Activated naive CD8-positive, alpha-beta T cell treated with anti-CD3 and anti-CD28 coated beads, Interleukin-2, amount 50 U/mL, for 16 hours (primary cell): ENCODE measurements around the gene EFNB2.

ENCODE experiments used
- DNase-seq: peaks from one replicate; pipeline ENCODE4 v3.0.0-alpha.2; 2020; ENCODE audit warnings: low read depth, low spot score

EFNB2 gene

DNA sequence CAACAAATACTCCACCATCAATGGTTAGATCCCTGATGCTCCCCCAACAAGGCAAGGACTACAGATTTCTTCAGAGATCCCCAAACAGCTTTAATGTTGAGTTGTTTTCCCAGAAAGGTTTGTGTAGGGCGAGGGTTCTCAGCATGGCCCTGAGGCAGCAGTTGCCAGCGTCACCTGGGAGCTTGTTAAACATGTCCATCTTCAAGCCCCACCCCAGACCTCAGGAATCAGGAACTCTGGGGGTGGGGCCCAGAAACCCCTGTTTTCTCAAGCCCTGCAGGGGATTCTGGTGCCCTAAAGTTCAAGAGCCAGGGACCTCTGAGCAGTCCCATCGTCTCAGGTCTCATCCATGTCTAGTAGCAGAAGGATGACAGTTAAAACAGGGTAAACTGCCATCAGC is 9.6 kb downstream of the EFNB2 start:
- DNase-seq = no peak

DNA sequence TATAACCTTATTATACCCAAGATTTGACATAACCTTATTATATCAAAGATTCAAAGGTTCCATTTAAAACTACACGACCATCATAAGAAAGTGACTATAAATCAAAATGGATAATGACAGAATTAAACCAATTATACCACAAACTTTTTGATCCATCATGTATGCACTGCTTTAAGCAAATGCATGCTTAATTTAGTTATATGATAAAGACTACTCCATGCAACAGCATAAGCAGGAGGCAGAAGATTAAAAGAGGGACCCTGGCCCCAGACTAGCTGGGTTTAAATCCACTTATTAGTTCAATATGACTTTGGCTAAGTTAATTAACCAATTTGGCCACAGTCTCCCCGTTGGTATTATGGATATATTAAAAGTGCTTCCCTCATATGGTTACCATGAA is 11.4 kb downstream of the EFNB2 start:
- DNase-seq = no peak

DNA sequence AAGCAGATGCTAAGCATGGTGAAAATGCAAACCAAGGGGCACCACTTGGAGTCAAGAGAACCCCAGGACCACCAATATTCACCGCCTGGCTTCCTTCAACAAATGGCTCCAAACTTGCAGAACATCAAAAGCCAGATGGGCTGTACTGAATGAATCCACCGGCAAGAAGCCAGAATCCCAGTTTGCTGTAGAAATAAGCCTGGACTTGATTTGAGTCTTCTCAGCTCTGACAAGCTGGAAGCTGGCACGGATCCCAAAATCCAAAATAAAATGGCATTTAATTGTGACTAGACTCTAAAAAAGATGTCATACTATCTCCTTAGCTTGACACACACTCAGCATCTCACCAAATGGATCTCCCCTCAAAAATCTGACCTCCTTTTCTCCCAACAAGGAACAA is 11.9 kb downstream of the EFNB2 start:
- DNase-seq = no peak

DNA sequence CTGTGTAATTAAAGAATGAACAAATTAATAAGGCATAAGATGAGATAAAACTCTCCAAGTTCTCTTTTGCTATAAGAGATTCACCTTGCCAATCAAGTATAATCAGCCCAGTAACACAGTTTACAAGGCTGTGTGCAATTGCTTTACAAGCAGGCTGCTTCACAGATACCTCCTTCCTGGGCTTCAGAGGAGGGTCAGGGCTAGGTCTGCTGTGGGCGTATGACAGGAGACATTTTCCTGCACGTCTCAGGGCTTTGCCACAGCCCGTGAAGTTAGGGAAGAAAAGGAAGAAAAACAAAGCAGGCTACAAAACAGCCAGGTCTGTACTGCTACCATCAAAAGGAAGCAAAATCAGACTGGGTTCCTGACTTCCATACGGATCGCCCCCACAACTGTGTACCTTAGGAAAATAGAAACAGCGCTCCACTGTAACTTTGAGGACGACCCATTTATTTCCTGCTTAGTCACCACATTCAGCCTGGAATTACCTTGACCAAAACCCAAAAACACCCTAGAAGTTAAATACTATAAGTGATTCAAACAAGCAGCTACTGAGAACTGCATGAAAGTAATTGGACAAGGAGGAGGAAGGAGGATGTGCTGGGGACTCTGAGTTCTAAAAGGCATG is 12.4 kb downstream of the EFNB2 start:
- DNase-seq = no peak

DNA sequence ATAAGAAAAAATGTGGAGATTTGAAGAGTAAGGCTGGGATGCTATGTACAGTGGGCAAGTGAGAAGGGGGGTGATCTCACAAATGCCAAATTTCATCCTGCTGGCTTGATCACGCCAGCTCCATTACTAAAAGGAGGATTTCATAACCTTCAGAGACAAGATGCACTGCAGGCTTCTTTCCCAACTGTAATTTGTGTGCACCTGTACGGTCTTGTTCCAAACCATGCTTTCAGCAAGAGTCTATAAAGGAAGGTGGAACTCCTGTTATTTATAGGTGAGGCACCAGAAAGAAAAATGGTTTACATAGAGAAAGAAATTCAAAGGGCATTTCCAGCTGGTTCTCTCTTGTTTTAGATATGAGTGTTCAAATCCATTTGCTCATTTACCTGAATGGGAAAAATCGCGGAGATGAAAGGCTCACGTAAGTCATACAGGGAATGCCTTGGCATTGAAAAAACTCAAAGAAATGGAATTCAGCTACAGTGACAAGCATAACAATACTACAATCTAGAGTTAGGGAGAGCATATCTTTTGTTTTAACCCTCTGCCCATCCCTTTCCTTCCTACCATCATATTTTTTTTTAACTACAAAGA is 13.3 kb downstream of the EFNB2 start:
- DNase-seq = no peak

DNA sequence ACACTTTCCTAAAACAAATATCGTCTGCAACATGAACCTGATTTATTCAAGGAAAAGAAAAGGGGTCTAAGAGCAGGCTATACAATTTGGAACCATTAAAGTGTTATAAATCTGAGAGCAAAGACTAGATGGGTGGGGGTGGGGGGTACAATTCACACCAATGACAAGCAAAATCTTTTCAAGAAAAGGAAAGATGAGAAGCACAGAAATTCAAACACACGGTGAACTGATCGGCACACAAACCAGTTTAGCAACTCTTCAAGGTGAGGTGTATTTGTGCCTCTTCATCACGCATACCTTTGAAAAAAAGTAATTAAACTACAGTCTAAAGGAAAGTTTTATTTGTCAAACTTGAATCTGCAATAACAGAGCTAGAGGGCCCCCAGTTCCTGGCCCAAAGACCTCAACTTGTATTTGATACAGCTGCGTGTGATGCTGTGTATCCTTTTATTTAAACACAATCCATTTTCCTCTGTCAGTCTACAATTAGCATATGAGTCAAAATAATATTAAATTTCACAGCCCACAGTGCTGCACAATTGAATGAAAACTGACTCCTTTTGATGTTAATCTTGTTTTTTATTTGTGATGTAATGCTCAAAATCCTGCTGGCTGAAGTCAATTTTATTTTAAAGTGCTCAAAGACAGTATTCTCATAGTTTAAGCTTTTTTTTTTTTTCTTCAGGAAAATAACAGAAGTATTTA is 14.2 kb downstream of the EFNB2 start:
- no peak for DNase-seq

DNA sequence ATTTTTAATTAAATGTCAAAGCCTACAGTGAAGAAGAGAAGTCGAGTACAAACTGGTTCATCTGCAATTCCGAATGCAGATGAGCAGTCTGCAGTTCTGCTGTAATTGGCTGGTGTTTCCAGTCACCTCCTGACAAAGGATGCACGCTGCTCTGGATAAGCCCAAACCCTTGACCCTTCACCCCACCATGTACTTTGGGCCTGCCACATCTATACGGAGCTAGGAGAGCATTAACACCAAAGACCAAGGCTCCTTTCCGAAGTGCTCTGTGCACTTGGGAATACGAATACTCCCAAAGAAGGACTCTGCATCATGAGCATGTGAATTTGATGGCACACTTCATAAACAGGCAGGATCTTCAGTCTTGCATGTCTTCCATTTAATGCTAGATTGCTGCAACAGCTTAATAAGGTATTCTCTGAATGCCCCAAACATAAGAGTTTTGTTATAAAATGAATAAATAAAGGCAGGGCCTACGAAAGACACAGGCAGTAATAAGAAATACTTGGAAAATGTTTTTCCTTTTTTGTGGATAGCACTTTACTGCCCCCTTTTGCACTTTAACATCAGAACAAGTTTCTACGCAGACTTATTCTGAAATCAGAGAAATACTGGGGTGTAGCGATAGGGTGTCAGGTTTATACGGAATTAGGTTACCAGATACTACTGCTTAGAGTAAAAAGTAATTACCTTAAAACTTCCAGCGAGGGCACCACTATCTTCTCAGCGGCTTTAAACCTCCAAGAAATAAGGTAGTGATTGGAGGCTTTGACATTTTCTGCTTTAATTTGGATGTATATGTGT is 15.0 kb downstream of the EFNB2 start:
- no peak for DNase-seq

DNA sequence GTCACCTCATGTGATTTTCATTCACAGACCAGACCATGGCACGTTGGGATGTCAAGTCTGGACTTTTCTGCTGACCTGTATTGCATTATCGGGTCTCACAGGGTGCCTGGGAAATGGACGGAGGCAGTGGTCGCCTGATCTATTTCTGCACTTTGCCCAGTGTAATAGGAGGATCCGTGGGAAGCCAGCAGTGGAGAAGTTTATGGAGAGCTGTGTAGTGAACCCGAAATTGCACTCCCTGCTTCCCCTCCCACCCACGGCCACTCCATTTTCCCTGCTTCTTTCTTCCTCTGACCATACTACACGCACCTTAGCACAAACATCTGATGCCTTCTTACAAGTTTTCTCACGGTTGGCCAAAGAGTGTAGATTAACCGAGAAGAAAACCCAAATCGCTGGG is 16.9 kb downstream of the EFNB2 start:
- DNase-seq = no peak

DNA sequence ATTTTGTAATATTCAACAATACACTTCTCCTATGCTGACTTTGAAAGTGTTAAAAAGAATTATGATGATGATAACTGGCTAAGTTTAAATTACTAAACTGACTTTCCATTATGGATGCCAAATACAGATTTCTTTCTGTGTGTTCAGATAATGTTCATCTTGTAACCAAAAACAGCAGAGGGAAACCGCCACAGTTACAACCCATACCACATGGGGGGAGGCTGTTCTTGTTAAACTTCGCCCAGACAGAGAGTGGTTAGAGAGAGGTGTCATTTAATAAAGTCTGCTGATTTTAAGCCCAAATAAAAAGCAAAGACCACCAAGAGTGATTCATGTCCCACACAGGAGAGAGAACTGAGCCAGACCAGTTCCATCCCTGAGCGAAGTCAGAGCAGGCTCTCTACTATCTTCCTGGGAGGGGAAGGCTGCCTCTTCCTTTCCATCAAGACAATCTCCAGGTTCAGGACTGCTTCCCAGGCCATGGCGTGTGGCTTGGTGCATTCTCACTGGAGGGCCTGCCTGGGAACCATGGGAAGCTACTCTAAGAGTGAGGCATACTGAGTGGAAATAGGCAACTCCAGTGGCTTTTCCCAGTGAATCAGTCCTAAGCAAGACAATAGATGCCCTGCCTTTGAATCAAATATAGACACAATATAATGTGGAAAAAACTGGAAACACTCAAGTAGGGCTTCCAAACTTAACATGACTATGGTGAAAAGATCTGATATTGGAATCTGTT is 18.2 kb downstream of the EFNB2 start:
- no peak for DNase-seq

DNA sequence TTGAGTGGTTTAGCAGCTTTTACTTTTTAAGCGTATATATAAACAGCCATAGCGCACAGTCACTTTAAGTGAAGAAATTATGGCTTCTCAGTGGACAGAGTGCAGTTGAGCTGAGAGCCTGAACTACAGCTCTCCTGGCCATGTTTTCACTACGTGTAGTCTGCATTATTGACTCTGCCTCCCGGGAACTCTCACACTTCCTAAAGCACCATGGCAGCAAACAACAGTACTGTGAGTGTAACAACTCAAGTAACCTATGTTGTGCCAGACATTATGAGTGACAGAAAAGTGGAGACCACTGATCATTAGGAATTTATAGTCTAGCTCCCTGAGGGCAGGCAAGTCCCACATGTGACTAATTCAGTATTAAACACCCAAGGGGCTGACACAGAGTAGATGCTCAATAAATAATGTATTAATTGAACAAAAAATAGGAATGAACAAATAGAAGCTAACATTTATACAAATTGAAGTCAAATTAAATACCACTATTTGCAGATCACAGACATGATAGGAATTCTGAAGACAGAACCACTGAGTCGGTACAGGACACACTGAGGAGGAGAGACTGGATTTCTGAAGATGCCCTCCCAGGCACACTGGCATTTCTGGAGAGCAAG is 19.7 kb downstream of the EFNB2 start:
- no peak for DNase-seq

DNA sequence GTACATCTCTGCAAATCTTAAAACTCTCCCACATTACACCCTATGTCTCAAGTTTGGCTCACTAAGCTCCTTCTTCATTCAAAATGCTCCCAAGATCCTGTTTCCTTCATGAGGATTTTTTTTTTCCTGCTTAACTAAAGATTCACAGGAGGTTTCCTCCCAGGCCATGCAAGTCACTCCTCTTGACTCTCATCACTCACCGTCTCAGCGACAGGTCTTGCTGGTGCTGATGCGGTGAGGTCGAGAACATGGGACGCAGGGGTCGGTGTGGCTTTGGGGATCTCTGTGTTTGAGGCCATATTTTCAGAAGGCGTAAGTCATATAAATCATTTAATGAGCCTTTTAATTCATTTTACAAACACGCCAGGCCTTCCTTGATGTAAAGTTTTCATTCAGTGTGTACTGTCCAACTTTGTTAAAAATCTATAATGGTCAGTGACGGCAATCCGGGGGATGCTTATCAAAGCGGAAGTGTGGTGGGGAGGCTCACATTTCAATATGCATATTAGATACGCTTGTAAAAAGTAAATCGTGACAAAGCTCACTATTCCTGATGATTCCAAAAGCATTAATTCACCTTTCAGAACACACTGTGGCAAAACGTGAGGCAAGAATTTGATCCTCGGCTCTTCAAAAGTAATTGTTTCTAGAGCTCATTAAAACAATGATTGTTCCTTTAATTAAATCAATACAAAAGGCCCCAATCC is 20.4 kb downstream of the EFNB2 start:
- no peak for DNase-seq

DNA sequence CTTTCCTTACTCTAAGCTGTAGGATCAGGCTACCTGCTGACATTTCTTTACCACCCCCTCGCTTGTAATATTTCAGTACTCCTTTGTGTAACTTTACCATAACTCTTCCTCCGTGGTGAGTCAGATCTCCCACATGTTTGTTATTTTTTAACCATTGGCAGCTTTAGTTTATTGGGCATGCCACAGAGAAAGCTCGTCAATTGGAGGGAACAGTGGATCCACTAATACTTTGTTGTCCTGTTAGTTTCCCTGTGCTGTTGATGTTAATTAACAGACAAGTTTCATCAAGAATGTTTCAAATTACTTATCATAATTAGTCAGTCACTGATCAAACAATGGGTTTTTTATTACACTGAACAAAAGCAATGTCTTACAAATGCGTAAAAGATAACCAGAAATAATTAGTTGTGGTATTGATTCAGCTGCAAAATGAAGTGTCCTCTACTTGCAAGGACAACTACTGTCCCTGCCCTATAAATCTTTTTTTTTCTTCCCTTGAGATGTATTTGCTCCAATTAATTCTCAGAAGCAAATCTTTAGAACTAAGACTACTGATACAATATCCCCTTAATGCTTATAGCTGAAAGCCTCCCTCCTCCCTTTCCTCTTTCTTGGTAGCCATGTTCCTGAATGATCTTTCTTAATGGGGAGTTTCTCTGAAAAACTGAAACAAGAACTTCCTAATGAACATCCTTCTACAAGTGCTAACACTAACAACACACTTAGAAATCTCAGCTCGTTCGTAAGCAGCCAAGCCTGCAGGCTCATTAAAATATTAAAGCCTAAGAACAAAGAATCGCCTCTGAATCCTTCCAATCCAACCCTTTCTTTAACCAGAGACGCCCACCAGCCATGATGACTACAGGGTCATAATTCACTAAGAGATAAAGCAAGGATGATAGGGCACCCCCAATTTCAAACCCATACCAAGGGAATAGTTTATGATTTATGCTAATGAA is 22.2 kb downstream of the EFNB2 start:
- DNase-seq = no peak

DNA sequence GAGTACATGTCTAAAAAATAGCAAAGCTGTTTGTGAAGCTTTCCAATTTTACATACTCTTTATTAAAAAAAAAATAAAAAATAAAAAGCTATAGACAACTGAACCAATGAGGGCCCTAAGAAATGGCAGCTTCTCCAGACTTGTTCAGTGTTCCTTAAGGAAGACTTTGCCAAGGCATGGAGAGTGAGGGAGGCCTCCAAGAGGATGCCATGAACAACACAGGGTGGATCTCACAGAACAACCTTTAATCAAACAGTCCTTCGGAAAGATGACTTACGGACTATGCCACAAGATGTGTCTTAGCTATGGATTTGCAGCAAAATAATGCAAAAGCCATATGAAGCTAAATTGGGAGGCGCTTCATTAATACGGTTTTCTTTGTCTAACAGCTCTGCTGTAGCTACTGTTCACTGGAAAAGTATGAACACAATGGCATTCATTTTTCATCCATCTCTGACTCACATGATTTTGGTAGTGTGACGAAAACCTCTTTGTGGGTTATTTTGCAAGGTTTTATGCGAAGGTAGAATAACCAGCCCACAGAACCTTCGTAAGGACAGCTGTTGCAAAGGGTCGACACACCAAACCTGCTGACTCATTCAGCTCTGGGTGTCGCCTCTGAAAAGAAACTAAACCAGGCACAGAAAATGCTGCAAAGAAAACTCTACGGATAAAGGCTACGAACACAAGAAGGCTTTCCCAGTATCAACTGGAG is 27.7 kb downstream of the EFNB2 start:
- DNase-seq = no peak

DNA sequence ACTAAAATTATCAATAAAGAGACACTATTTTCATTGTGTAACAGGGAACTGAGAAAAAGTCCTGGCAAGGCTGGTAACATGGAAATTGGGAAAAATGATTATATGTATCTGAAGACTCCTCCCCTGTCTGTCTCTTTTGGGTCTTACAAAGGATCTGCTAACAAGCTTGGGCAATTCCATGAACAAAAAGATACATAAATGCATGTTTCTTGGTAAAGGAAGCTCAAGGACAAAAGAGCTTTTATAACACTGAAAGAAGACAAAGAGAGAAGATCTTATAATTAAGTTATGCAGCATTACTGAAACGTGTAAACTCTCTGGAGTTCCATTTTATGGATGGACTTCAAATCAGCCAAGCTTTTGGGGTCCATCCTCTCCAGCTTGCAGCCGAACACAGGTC is 29.2 kb downstream of the EFNB2 start:
- DNase-seq = no peak

DNA sequence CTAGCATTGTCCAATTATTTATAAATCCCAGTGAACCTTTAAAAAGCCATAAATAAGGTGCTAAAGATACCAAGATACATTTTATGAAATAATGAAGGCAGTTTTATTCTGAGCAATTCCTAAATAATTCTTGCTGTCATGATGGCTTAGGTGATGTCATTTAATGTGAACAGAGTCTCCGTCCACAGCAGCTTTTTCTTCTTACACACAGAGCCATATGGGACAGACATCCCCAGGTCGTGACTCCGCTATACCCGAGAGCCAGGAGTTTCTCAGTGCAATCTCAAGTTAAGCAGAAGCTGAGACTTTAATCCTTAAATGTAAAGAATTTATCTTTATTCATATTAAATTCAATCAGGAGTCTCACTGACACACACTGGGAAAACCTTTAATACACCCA is 29.7 kb downstream of the EFNB2 start:
- DNase-seq = no peak

DNA sequence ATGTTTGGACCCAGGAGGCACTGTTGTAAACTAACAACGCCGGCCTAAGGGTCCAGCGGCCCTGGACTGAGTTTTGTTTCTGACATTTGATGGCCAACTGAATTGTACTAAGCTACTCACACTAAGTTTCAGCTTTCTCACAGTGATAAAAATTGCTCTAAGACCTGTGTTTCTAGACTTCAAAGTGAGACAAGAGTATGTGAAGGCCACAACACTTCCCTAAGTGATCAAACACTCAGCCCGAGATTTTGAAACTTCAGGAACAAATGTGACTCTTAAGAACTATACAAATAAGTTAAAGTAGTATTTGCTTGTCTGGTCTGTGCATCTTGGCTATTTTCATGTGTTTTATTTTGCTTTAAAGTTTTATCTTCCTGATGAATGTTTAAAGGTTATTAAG is 30.2 kb downstream of the EFNB2 start:
- no peak for DNase-seq

DNA sequence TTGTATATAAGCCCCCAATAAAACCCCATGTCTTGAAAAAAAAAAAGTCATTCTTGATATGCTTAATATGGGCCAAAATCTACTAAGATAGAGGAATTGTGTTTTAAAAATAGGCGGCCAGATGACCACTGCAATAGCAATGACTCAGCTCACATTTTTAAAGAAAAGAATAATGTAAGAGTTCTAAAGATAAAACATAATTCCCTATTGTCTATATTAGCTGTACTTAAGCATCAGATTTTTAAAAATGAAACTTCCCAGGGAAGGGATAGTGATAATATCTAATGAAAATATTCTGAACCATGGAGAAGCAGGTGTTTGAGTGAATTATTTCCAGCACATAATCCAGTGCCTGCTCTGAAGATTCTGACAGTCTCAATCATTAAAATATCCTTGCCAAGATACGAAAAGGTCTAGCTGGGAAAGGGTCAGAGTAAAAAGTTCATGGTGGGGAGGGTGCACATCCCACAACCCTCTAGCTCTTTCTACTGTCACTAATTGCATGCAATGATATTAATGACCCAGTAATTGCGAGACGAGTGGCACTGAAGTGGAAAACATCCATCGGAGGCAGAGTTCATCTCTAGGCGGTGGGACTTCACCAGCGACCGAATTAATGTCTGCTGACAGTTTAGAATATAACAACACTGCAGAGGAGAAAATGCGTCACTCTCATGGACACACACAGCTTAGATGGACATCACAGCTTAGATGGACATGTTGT is 31.6 kb downstream of the EFNB2 start:
- no peak for DNase-seq

DNA sequence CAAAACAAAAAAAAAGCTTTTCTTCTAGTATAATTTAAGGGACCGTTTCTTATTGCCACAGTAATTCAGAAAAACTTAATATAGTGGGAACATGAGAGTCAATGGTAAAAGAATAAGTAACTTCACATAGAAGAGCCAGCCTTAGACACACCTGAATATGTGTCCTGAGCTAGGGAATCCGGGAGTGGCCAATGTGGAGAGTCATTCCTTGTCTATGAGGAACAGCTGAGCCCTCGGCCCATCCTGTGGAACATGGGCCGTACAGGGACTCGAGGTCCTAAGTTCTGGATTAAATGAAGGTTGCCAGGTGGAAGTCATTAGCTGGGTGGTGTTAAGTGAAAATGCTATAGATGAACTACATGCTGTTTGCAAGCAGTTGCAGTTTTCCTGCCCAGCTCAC is 32.2 kb downstream of the EFNB2 start:
- DNase-seq = no peak
